UCSD-AML1 (cell line): ENCODE results near the gene TSHZ2.

Experiments used
- DNase-seq: peaks from one replicate; lab custom pipeline; 2025; ENCODE audit not compliant: unreplicated experiment; lab: John Stamatoyannopoulos, UW

TSHZ2 gene

GRCh38 chr20:53332022-53332837 is 360.1 kb downstream of the TSHZ2 start:
- DNase-seq, result no peak

- DNase-seq, result no peak
These were observed 362.7 kb downstream of the TSHZ2 start for GRCh38 chr20:53334861-53335260.

GRCh38 chr20:53335555-53335954 is 363.4 kb downstream of the TSHZ2 start:
- no peak for DNase-seq

GRCh38 chr20:53336892-53337291 is 364.7 kb downstream of the TSHZ2 start:
- no peak for DNase-seq

- DNase-seq, result no peak
These were observed 365.4 kb downstream of the TSHZ2 start for GRCh38 chr20:53337390-53338101.

DNA sequence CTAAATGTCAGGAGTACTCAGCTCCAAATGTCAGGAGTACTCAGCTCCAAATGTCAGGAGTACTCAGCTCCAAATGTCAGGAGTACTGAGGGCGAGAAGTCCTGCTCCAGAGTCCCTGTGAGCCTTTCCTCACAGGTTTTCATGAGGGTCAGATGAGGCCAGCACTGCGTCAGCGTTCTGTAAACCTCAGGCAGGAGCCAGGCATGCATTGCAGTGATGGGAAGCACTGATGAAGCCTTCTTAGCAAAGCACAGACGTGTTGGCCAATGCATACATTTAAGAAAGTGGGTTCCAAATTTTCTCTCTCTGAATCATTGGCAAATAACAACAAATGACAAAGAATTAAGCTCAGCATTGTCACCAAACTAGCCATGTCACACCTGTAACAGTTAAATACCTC is 366.6 kb downstream of the TSHZ2 start:
- DNase-seq, result no peak

GRCh38 chr20:53342429-53342828 is 370.3 kb downstream of the TSHZ2 start:
- DNase-seq, result no peak

DNA sequence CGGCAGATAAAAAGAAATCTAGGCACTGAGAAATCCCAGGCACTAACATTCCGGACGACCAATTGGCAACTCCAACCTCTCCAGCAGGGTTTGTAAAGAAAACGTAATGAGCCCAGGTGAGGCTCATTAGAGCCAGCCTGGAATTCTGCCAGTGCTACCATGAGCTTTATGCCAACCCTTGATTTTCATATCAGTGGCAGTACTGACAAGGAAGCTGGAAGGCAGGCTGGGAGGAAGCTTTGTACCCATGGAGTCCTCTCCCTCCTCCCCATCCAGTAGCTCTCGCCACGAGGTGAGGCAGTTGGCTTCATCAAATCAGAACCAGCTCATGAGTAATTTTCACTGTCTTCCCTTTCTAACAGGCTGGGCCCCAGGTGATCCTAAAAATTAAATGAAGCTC is 371.3 kb downstream of the TSHZ2 start:
- DNase-seq, result no peak

- DNase-seq, result no peak
These were observed 372.7 kb downstream of the TSHZ2 start for GRCh38 chr20:53344891-53345290.

DNA sequence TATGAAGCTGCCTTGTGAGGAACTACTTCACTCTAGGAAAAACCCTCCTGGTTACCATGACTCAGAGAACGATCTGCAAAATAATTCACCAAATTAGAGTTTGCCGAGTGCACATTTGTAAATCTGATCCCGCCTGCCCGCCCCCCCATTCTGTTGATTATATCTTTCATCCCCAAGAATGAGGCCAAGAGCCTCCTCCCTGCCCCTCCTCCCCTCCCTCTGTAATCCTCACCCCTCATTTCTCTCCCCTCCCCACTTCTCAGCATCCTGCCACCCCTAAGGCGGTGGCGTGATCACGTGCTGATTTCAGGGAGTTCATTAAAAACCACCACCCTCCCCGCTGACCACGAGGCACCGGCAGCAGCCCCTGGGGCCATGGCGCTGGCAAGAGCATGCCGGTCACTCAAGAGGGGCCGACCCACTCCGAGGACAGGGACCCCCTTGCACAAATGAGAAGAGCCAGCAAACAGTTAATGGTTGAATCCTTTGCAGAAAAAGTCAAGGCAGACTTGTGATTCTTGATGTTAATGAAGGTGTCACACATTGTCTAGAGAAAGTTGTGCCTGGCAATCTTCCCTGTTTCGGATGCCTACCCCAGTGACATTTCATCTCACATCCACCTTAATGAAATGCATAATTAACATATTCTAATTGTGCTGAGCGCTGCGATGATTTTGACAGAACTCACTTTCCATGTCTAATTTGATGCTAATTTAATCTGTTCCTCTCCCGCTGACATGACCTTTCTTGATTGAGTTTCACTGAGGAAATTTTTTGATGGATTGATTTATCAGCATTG is 373.6 kb downstream of the TSHZ2 start:
- no peak for DNase-seq

- no peak for DNase-seq
These were observed 374.1 kb downstream of the TSHZ2 start for GRCh38 chr20:53346335-53346648.

- no peak for DNase-seq
These were observed 377.6 kb downstream of the TSHZ2 start for GRCh38 chr20:53349730-53350129.

DNA sequence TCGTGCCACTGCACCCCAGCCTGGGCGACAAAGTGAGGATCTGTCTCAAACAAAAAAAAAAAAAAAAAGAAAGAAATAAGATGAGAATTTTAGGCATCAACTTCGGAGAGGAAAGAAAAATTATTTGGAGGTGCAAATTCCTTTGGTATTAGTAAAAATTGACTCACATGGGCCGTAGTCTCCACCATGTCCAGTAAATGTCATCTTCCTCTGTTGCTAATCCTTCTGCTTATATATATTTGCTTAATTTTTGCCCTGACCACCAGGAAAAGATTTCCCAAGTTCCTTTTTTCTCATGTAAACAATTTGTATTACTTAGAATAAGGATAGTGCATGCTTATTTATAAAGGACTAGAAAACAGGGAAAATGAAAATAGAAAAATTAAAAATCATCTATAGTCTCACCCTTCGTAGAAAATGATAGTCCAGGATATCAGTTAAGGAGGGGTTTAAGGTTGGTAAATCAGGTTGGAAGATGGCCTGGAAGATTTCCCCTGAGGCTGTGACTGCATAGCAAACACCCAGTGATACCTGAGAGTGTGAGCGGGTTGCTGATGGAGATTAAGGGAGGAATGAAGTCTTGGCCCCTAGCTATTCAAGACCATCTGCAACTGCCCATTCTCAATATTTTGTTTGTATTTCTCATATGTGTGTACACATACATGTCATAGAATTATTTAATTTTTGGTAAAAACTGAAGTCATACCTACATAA is 380.7 kb downstream of the TSHZ2 start:
- DNase-seq, result no peak

GRCh38 chr20:53354314-53354713 is 382.2 kb downstream of the TSHZ2 start:
- DNase-seq, result no peak

DNA sequence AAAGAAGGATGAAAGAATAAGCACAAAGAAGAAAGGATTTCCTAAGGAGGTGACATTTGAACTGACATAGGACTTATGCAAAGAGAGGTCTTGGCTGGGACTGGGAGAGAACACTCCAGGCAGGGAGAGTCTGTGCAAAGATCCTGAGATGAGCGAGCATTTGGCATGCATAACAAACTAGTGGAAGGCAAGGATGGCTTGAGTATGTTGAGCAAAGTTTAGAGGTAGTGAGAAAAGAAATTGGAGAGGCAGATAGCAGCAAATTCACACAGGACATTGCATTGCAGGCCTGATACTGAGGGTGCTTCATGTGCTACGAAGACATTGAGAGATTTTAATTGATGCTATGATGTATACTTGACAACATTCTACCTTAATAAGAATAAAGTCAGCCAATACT is 383.6 kb downstream of the TSHZ2 start:
- no peak for DNase-seq

- DNase-seq, result no peak
These were observed 387.3 kb downstream of the TSHZ2 start for GRCh38 chr20:53359425-53359824.

GRCh38 chr20:53360852-53361251 is 388.7 kb downstream of the TSHZ2 start:
- DNase-seq, result no peak

DNA sequence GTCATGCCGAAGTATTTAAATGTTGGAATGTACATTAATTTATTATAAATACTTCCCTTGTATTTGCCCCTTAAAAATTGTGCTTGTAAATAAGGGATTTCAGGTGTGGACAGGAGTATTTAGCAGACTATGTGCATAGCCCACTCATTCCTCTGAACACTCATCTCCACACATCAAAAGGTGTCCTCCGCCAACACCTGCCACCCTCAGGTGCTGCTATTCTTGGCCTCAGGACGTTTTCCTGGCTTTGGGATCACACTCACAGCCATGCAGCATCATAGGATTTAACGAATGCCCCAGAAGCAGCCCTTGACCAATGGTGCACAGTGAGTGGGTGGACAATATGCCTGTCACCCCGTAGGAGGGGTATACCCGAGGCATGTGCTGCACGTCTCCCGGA is 390.6 kb downstream of the TSHZ2 start:
- DNase-seq, result no peak

DNA sequence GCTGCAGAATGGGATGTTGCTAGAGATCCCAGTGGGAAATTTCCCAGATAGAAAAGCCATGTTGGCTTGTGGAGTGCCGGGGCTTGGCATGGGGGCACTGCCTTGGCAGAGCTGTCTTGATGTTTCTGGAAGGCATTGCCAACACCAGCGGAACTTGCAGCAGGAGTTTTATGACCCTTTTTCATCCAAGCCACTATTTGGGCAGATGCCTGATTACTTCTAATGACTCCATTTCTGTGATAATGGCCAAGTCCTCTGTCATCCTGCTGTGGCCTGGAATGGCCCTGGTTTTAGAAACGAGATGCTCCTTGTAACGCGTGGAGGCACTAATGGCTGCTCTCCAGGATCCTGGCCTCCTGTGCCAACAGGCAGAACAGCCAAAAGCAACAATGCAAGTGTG is 392.5 kb downstream of the TSHZ2 start:
- no peak for DNase-seq

GRCh38 chr20:53365076-53365475 is 392.9 kb downstream of the TSHZ2 start:
- DNase-seq, result no peak

- DNase-seq, result no peak
These were observed 393.4 kb downstream of the TSHZ2 start for GRCh38 chr20:53365539-53366075.
